Nephron (organoid): ENCODE data around the gene CDK8.

Experiments used
- H3K27ac Mint-ChIP-seq, 3 experiments: 2 replicates each; pipeline ENCODE4 v1.8.0; 2020; ENCODE audit warnings: mixed read lengths in 3 of 3, mild to moderate bottlenecking in 2 of 3, moderate library complexity in 1 of 3
- H3K27me3 Mint-ChIP-seq: 2 replicates; pipeline ENCODE4 v1.8.0; 2021; ENCODE audit warnings: low read depth, mild to moderate bottlenecking, moderate library complexity, mixed read lengths
- H3K36me3 Mint-ChIP-seq: 2 replicates; pipeline ENCODE4 v1.8.0; 2020; ENCODE audit warnings: low read depth, mixed read lengths
- H3K4me1 Mint-ChIP-seq: 2 replicates; pipeline ENCODE4 v1.8.0; 2020; ENCODE audit warnings: mixed read lengths
- H3K4me3 Mint-ChIP-seq, 3 experiments: 2 replicates each; pipeline ENCODE4 v1.8.0; 2020; ENCODE audit warnings: mild to moderate bottlenecking in 3 of 3, mixed read lengths in 3 of 3, moderate library complexity in 2 of 3
- H3K9me3 Mint-ChIP-seq: 2 replicates; pipeline ENCODE4 v1.8.0; 2020; ENCODE audit warnings: mixed read lengths
- CTCF ChIP-seq, 3 experiments: fragments of 200-600 bp; sonication (generic); IDR thresholded peaks; one replicate each; pipeline ENCODE4 v1.5.0; 2021; ENCODE audit warnings: antibody characterized with exemption in 3 of 3; ENCODE audit not compliant: unreplicated experiment in 3 of 3

Gene CDK8

GRCh38 chr13:26449063-26449848, 195.3 kb downstream of the CDK8 start:
- Mint-ChIP-seq H3K4me3 (no peak overlapping the region), H3K27ac (no peak overlapping the region), H3K27me3 (no peaks in the 10 kb centered on the region), H3K9me3 (peaks cover 11% of the 10 kb centered on the region), H3K36me3 (no peaks in the 10 kb centered on the region), H3K4me1 (no peaks in the 10 kb centered on the region)
- no peak for TF ChIP-seq CTCF (IDR thresholded peaks at IDR 0.05; ENCODE audit: unreplicated experiment in 3 of 3)
